ENCODE results near the gene CEMIP.
"Not testable (repeated sequence)": the region's sequence is repeated elsewhere in the genome, so short reads cannot be mapped to it uniquely, and the experiment has no call there.

CEMIP gene

GRCh38 chr15:80951941-80952340 lies 172.8 kb downstream of the CEMIP start:
- no peak for DNase-seq (ENCODE audit: low read depth, low spot score)

- peak; percentile 27 for DNase-seq (ENCODE audit: low read depth, low spot score)
Measured at GRCh38 chr15:80953001-80953952, 174.1 kb downstream of the CEMIP start.

- DNase-seq (ENCODE audit: low read depth, low spot score), result peak; percentile 89
Measured at GRCh38 chr15:80953953-80954778, 175.0 kb downstream of the CEMIP start.

- peak; percentile 17 for DNase-seq (ENCODE audit: low read depth, low spot score)
Measured at GRCh38 chr15:80955571-80956452, 176.6 kb downstream of the CEMIP start.

- DNase-seq (ENCODE audit: low read depth, low spot score), result no peak
Measured at GRCh38 chr15:80957556-80957955, 178.4 kb downstream of the CEMIP start.

- DNase-seq (ENCODE audit: low read depth, low spot score), result no peak
Measured at GRCh38 chr15:80957976-80958375, 178.8 kb downstream of the CEMIP start.

- DNase-seq (ENCODE audit: low read depth, low spot score), result no peak
Measured at GRCh38 chr15:80958818-80959495, 179.8 kb downstream of the CEMIP start.

GRCh38 chr15:80965454-80965853 lies 186.3 kb downstream of the CEMIP start:
- not testable (repeated sequence) for DNase-seq (ENCODE audit: low read depth, low spot score)

- DNase-seq (ENCODE audit: low read depth, low spot score), result no peak
Measured at GRCh38 chr15:80966431-80967197, 187.4 kb downstream of the CEMIP start.

GRCh38 chr15:80967451-80967850 lies 188.3 kb downstream of the CEMIP start:
- peak; percentile 96 for DNase-seq (ENCODE audit: low read depth, low spot score)

GRCh38 chr15:80967991-80968510 lies 188.9 kb downstream of the CEMIP start:
- DNase-seq (ENCODE audit: low read depth, low spot score), result no peak

GRCh38 chr15:80969316-80969715 lies 190.1 kb downstream of the CEMIP start:
- no peak for DNase-seq (ENCODE audit: low read depth, low spot score)

GRCh38 chr15:80970018-80970657 lies 191.0 kb downstream of the CEMIP start:
- peak; percentile 67 for DNase-seq (ENCODE audit: low read depth, low spot score)

- DNase-seq (ENCODE audit: low read depth, low spot score), result no peak
Measured at GRCh38 chr15:80970658-80971057, 191.5 kb downstream of the CEMIP start.

- DNase-seq (ENCODE audit: low read depth, low spot score), result no peak
Measured at GRCh38 chr15:80971143-80971542, 192.0 kb downstream of the CEMIP start.

GRCh38 chr15:80972276-80972675 lies 193.1 kb downstream of the CEMIP start:
- DNase-seq (ENCODE audit: low read depth, low spot score), result no peak

- DNase-seq (ENCODE audit: low read depth, low spot score), result no peak
Measured at GRCh38 chr15:80974914-80975313, 195.7 kb downstream of the CEMIP start.

GRCh38 chr15:80976851-80977250 lies 197.7 kb downstream of the CEMIP start:
- DNase-seq (ENCODE audit: low read depth, low spot score), result no peak

GRCh38 chr15:80977627-80978036 lies 198.5 kb downstream of the CEMIP start:
- DNase-seq (ENCODE audit: low read depth, low spot score), result peak; percentile 80
